ENCODE data around the gene SEL1L. TPM values are rescaled to one million over a fixed set of nuclear protein-coding genes. Genes with fewer than 3 reads are reported as not detected.
A peak's percentile ranks its signal among the peaks of the same experiment; 100 is the strongest.
"Not testable (repeated sequence)": the region's sequence is repeated elsewhere in the genome, so short reads cannot be mapped to it uniquely, and the experiment has no call there.

SEL1L gene
- total RNA-seq, 4 donors from 2014 or later = 46.8 to 63.9 (median 51.0) TPM

DNA sequence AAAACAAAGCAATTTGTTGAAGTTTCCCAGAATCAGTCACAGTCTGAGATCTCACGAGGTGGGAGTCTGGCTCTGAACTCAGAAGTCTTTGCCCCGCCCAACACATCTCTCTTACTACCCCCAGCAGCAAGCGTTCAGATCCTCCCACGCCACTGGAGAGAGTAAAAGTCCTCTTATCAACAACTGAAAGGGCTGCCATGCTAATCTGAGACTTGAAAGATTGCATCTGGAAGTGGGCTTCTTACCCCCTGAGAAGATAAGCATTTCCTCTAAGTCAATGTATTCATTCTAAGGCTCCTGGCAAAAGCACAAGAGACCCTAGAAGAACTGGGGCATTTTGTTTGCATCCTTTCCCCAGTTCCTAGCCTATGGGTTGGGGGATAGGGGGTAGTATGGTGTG, 99.4 kb downstream of the SEL1L start:
- ATAC-seq (no peak), DNase-seq (no peak)
- Histone ChIP-seq H3K9me3 (no peaks in the 10 kb centered on the region), H3K36me3 (no peaks in the 10 kb centered on the region), H3K4me3 (peak overlapping the region in 1 of 4 donors; percentile 78), H3K4me1 (peaks cover 43 to 44% of the 10 kb centered on the region in 2 donors), H3K27me3 (no peaks in the 10 kb centered on the region), H3K27ac (peak overlapping the region in 2 of 4 donors; percentile 81 to 87)
- in situ Hi-C loops (cut with MboI; ENCODE audit: low sequenced_read_pairs in 4 of 4) = no loop called here
- intact Hi-C loops (cut with DNase I; ENCODE audit: low total_unique reads) = no loop called here
- no peak for TF ChIP-seq POLR2A (IDR thresholded peaks at IDR 0.05)
- TF ChIP-seq, protein P1, sequence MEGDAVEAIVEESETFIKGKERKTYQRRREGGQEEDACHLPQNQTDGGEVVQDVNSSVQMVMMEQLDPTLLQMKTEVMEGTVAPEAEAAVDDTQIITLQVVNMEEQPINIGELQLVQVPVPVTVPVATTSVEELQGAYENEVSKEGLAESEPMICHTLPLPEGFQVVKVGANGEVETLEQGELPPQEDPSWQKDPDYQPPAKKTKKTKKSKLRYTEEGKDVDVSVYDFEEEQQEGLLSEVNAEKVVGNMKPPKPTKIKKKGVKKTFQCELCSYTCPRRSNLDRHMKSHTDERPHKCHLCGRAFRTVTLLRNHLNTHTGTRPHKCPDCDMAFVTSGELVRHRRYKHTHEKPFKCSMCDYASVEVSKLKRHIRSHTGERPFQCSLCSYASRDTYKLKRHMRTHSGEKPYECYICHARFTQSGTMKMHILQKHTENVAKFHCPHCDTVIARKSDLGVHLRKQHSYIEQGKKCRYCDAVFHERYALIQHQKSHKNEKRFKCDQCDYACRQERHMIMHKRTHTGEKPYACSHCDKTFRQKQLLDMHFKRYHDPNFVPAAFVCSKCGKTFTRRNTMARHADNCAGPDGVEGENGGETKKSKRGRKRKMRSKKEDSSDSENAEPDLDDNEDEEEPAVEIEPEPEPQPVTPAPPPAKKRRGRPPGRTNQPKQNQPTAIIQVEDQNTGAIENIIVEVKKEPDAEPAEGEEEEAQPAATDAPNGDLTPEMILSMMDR (IDR thresholded peaks at IDR 0.05 in 4 of 5, conservative IDR thresholded peaks at IDR 0.05 in 1 of 5) = no peak

DNA sequence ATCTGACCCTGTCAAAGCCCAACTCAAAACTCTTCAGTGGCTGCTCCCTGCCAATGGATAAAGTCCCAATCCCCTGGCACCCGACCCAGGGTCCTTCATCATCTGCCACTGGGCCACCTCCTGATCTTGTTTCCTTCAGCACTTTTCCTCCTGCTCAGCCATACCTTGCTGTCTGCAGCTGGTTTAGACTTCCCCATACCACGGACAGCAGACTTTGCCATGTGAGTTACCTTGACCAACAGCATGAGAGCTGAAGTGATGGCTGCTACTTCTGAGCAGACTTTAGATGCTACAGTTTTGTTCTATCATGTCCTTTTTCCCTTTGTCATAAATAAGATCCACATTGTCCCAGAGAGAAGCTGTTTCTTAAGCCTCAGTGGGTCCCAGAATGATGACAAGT, 100.3 kb downstream of the SEL1L start:
- no peaks in the 10 kb centered on the region for H3K27me3 ChIP-seq
- no peak for TF ChIP-seq POLR2A (IDR thresholded peaks at IDR 0.05)
- TF ChIP-seq, protein P1 (IDR thresholded peaks at IDR 0.05 in 4 of 5, conservative IDR thresholded peaks at IDR 0.05 in 1 of 5) = no peak
- in situ Hi-C loops (cut with MboI; ENCODE audit: low sequenced_read_pairs in 4 of 4) = no loop called here

DNA sequence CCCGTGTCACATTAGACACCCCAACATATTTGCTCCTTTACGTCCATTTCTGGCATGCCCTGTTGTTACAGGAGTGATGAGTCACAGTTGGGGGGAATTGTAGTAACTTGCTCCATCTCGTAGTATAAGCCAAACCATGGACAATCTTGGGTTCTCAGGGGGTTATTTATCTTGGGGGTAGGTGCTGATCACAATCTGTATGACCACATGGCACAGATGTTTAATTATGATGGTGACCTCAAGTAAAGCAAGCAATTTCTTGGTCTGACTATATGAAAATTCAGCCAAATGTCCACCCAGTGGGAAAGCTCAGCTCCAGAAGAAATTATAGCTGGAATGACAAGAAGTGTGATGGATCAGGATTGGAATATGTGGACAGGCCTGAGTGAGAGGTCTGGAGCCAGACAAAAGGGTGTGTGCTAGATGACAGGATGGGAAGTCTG, 101.4 kb downstream of the SEL1L start:
- ATAC-seq = no peak

More for the DNA sequence above, 100.3 kb downstream of the SEL1L start:
- H3K9me3 ChIP-seq = no peaks in the 10 kb centered on the region
- no peak overlapping the region for H3K4me3 ChIP-seq
- H3K4me1 ChIP-seq = peaks cover 45 to 48% of the 10 kb centered on the region in 2 donors
- peak overlapping the region in 1 of 4 donors; percentile 18 for H3K27ac ChIP-seq
- intact Hi-C loops (cut with DNase I; ENCODE audit: low total_unique reads) = no loop called here
- no peak for ATAC-seq
- no peak for DNase-seq
- H3K36me3 ChIP-seq = no peaks in the 10 kb centered on the region

DNA sequence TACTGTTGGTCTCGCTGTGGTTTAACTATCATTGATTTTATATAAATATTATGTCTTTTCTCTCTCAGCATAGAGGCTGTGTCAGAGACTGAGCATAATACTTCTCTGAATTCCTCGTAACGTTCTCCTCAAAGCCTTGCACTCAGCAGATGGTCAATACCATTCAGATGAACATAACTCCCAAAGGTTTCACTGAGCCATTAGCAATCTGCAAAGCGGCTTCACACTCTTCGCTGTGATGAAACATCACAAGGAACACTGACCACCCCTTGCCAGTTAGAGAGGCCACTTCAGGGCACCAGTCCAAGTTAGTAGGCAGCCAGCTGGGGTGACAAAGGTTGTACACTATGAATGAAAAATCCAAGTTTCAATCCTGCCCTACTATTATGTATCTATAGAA, 103.4 kb downstream of the SEL1L start:
- H3K4me3 ChIP-seq = no peak overlapping the region
- intact Hi-C loops (cut with DNase I; ENCODE audit: low total_unique reads) = no loop called here
- H3K4me1 ChIP-seq = peaks cover 49 to 54% of the 10 kb centered on the region in 2 donors
- peak in 1 of 2 donors; percentile 45 for DNase-seq
- peak; percentile 50 to 70 for ATAC-seq
- TF ChIP-seq POLR2A (IDR thresholded peaks at IDR 0.05) = no peak
- TF ChIP-seq, protein P1 (IDR thresholded peaks at IDR 0.05 in 4 of 5, conservative IDR thresholded peaks at IDR 0.05 in 1 of 5) = no peak
- H3K36me3 ChIP-seq = no peaks in the 10 kb centered on the region
- H3K27ac ChIP-seq = peak overlapping the region; percentile 36 to 62 (median 53)
- in situ Hi-C loops (cut with MboI; ENCODE audit: low sequenced_read_pairs in 4 of 4) = no loop called here
- no peaks in the 10 kb centered on the region for H3K27me3 ChIP-seq
- H3K9me3 ChIP-seq = no peaks in the 10 kb centered on the region

More for the DNA sequence above, 101.4 kb downstream of the SEL1L start:
- no peak for TF ChIP-seq POLR2A (IDR thresholded peaks at IDR 0.05)
- TF ChIP-seq, protein P1 (IDR thresholded peaks at IDR 0.05 in 4 of 5, conservative IDR thresholded peaks at IDR 0.05 in 1 of 5) = no peak
- in situ Hi-C loops (cut with MboI; ENCODE audit: low sequenced_read_pairs in 4 of 4) = no loop called here
- Histone ChIP-seq H3K4me1 (peaks cover 53 to 56% of the 10 kb centered on the region in 2 donors), H3K27ac (peak overlapping the region in 2 of 4 donors; percentile 18 to 25), H3K9me3 (no peaks in the 10 kb centered on the region), H3K36me3 (no peaks in the 10 kb centered on the region), H3K27me3 (no peaks in the 10 kb centered on the region), H3K4me3 (no peak overlapping the region)
- DNase-seq = no peak
- intact Hi-C loops (cut with DNase I; ENCODE audit: low total_unique reads) = no loop called here

DNA sequence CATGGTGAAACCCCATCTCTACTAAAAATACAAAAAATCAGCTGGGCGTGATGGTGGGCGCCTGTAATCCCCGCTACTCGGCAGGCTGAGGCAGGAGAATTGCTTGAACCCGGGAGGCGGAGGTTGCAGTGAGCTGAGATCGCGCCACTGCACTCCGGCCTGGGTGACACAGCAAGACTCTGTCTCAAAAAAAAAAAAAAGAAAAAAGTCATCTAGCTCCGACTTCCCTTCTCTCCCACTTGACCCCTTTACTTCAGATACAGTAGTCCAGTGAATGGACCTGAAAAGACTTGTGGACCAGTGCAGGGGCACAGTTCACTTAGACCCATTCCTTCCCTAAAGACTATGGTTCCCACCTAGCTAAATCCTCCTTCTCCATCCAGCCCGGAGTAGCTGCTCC, 103.9 kb downstream of the SEL1L start:
- H3K9me3 ChIP-seq; in situ Hi-C loops (cut with MboI; ENCODE audit: low sequenced_read_pairs in 4 of 4); intact Hi-C loops (cut with DNase I; ENCODE audit: low total_unique reads); H3K36me3 ChIP-seq; ATAC-seq; DNase-seq; H3K27me3 ChIP-seq; H3K4me3 ChIP-seq: not testable (repeated sequence)
- Histone ChIP-seq H3K4me1 (peaks cover 44 to 51% of the 10 kb centered on the region in 2 donors), H3K27ac (peak overlapping the region; percentile 36 to 62 (median 53))

Measured in gastrocnemius medialis (tissue), 4 donors.